ENCODE results near the gene CFAP74.
A peak's percentile ranks its signal among the peaks of the same experiment; 100 is the strongest.

CFAP74 gene

DNA sequence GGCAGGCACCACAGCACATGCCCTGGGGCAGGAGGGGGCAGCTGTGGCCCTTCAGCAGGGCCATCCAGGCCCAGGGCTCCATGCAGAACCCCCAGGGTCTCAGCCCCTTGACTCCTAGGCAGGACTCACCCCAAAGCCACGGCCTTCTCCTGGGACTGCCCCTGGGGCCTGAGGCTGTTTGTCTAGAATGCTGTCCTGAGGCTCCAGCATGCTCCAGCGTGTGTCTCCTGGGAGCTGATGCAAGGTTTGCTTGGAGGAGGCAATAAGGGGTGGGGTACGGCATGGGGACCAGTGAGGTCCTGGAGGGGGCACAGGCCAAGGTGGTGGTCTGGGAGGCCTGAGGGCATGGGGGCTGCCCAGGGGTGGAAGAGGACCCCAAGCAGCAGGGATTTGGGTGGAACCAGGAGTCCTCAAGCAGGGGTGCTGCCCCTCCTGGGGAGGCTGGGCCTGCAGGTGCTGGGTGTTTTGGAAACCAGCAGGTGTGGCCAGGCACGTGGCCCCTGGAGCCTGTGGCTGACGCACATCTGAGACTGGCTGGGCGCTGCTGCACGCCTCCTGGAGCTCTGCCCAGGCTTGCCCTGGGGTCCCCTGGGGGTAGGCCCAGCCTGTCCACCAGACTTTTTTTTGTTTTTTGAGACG is 96.4 kb downstream of the CFAP74 start:
- TF ChIP-seq, protein P1, sequence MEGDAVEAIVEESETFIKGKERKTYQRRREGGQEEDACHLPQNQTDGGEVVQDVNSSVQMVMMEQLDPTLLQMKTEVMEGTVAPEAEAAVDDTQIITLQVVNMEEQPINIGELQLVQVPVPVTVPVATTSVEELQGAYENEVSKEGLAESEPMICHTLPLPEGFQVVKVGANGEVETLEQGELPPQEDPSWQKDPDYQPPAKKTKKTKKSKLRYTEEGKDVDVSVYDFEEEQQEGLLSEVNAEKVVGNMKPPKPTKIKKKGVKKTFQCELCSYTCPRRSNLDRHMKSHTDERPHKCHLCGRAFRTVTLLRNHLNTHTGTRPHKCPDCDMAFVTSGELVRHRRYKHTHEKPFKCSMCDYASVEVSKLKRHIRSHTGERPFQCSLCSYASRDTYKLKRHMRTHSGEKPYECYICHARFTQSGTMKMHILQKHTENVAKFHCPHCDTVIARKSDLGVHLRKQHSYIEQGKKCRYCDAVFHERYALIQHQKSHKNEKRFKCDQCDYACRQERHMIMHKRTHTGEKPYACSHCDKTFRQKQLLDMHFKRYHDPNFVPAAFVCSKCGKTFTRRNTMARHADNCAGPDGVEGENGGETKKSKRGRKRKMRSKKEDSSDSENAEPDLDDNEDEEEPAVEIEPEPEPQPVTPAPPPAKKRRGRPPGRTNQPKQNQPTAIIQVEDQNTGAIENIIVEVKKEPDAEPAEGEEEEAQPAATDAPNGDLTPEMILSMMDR (IDR thresholded peaks at IDR 0.05; ENCODE audit: control insufficient read depth, insufficient read depth, low read depth, low read length, missing control alignments): no peak

DNA sequence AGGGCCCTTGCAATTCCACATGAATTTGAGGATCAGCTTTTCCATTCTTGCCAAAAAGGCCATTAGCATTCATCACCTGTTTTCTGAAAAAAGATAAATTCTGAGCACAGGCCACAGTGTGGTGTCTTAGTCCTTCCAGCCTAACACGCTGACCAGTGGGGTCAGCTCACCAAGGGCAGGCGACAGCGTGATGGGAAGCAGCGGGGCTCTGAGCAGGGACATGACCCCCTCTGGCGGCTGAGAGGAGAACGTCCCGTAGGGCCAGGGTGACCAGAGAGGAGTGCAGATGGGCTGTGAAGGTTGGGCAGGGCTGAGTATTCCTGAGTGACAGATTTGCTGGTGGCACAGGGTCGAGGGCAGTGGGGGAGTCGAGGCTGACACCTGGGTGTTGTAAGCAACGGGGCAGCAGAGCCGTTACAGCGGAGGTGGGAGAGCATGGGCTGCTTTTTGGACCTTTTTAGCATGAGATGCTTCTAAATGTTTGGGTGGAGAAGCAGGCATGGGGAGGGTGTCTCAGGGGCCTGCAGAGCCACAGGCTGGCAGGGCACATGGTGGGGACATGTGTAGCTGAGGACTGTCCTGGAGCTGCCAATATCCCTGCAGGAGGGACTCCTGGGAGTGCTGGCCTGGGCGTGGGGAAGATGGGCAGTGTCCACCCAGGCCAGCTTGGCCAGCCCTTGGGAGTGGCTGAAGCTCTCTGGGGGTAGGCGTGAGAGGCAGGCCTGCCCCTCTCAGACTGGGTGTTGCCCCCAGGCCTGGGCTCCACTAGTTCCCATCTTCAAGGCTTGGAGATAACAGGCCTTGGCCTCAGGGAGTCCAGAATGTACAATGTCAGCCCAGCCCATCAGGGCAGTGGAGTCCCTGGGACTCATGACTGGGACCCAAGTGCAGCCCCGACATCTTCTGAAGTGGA is 97.1 kb downstream of the CFAP74 start:
- H3K4me3 ChIP-seq (ENCODE audit: control insufficient read depth, low read depth, low read length): no peak overlapping the region
- TF ChIP-seq, protein P1 (IDR thresholded peaks at IDR 0.05; ENCODE audit: control insufficient read depth, insufficient read depth, low read depth, low read length, missing control alignments): peak; percentile 96
- DNase-seq (ENCODE audit: low read depth): peak; percentile 33

More for the DNA sequence above, 96.4 kb downstream of the CFAP74 start:
- no peak for DNase-seq (ENCODE audit: low read depth)
- no peak overlapping the region for H3K4me3 ChIP-seq (ENCODE audit: control insufficient read depth, low read depth, low read length)

DNA sequence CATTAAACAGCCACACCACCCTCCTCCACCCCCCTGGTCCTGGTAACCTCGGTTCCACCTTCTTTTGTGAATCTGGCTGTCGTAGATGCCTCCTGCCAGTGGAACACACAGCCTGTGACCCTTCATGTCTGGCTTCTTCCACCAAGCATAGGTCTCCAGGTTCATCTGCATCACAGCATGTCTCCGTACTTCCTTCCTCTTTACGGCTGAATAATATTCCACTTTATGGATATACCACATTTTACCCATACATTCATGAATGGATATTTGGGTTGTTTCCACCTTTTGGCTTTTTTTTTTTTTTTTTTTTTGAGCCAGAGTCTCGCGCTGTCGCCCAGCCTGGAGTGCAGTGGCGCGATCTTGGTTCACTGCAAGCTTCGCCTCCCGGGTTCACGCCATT is 100.4 kb downstream of the CFAP74 start:
- TF ChIP-seq, protein P1 (IDR thresholded peaks at IDR 0.05; ENCODE audit: control insufficient read depth, insufficient read depth, low read depth, low read length, missing control alignments): no peak
- no peak overlapping the region for H3K4me3 ChIP-seq (ENCODE audit: control insufficient read depth, low read depth, low read length)
- no peak for DNase-seq (ENCODE audit: low read depth)

DNA sequence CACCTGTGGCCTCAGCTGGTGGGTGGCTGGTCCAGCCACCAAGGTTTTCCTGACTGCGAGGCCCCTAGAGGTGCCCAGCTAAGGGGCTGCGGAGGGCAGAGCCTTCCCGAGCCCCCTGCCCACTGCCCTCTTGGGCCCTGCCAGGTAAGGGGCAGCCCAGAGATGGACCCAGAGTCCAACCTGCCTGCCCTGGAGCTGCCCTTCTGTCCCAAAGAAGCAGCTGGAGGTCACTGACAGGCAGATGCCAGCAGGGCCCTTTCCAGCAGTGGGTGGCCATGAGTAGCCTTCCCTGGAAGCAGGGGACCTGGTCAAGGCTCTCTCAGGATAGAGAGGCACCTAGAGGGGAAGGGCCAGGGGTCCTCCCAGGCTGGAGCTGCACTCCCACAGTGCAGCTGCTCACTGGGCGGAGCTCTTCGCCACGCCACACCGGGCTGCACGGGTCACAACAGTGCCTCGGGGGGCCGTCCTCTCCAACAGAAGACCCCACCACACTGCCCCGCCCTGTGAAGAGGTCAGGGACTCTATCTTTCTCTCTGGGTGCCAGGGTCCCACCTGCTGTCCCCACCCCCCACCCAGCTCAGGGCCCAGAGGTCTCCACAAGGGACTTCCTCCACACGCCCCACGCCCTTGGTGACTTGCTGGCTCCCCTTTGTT is 101.8 kb downstream of the CFAP74 start:
- TF ChIP-seq, protein P1 (IDR thresholded peaks at IDR 0.05; ENCODE audit: control insufficient read depth, insufficient read depth, low read depth, low read length, missing control alignments): no peak
- no peak overlapping the region for H3K4me3 ChIP-seq (ENCODE audit: control insufficient read depth, low read depth, low read length)
- no peak for DNase-seq (ENCODE audit: low read depth)

DNA sequence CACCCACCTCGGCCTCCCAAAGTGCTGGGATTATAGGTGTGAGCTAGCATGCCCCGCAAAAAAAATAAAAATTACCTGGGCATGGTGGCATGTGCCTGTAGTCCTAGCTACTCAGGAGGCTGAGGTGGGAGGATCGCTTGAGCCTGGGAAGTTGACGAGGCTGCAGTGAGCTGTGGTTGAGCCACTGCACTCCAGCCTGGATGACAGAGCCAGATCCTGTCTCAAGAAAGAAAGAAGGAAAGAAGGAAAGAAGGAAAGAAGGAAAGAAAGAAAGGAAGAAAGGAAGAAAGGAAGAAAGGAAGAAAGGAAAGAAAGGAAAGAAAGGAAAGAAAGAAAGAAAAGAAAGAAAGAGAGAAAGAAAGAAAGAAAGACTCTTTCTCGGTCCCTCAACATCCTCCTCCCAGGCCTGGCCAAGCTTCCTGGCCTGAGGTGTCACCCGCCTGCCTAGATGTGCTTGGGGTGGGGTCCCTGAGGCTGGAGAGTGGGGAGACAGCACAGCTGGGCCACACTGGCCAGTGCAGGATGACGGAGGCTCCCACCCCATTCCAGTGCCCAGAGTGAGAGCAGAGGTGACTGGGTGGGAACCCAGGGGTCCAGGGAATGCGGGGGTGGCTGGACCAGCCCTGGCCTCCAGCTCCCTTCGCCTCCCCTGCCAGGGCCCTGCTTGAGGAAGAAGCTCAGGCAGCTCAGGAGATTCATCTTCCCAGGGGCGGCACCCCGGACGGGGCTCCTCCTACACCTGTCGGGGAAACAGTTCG is 102.5 kb downstream of the CFAP74 start:
- TF ChIP-seq, protein P1 (IDR thresholded peaks at IDR 0.05; ENCODE audit: control insufficient read depth, insufficient read depth, low read depth, low read length, missing control alignments): no peak
- no peak for DNase-seq (ENCODE audit: low read depth)

DNA sequence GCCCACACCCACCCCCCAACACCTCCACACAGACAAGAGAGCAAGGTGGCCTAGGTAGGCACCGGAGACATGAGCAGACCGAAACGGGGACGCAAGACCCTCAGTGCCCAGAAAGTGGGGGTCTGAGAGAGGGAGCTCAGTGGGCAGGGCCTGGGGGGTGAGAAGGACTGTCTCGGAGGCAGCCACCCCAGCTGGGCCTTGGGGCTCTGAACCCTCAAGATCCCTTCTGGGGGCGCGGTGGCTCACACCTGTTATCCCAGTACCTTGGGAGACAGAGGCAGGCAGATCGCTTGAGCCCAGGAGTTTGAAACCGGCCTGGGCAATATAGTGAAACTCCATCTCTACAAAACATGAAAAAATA is 103.6 kb downstream of the CFAP74 start:
- DNase-seq (ENCODE audit: low read depth): no peak
- TF ChIP-seq, protein P1 (IDR thresholded peaks at IDR 0.05; ENCODE audit: control insufficient read depth, insufficient read depth, low read depth, low read length, missing control alignments): no peak
- no peak overlapping the region for H3K4me3 ChIP-seq (ENCODE audit: control insufficient read depth, low read depth, low read length)

More for the DNA sequence above, 102.5 kb downstream of the CFAP74 start:
- H3K4me3 ChIP-seq (ENCODE audit: control insufficient read depth, low read depth, low read length): no peak overlapping the region
